EL (cell line): ENCODE measurements around the gene MNX1.

Source experiments
- DNase-seq: peaks from one replicate; pipeline ENCODE4 v3.0.0-alpha.2; 2016

The MNX1 gene

GRCh38 chr7:157001920-157002818, 8.3 kb downstream of the MNX1 start:
- DNase-seq, result no peak

- no peak for DNase-seq
These were observed 9.5 kb downstream of the MNX1 start for GRCh38 chr7:157000741-157001653.

GRCh38 chr7:156999958-157000726, 10.3 kb downstream of the MNX1 start:
- DNase-seq, result no peak

- no peak for DNase-seq
These were observed 11.2 kb downstream of the MNX1 start for GRCh38 chr7:156998988-156999957.

- no peak for DNase-seq
These were observed 16.0 kb downstream of the MNX1 start for GRCh38 chr7:156994417-156994816.

- no peak for DNase-seq
These were observed 16.6 kb downstream of the MNX1 start for GRCh38 chr7:156993925-156994235.

GRCh38 chr7:156993021-156993924, 17.2 kb downstream of the MNX1 start:
- DNase-seq, result no peak

GRCh38 chr7:156989766-156990535, 20.5 kb downstream of the MNX1 start:
- no peak for DNase-seq

- no peak for DNase-seq
These were observed 21.9 kb downstream of the MNX1 start for GRCh38 chr7:156988343-156989185.

GRCh38 chr7:156986378-156986777, 24.1 kb downstream of the MNX1 start:
- DNase-seq, result no peak

- DNase-seq, result no peak
These were observed 25.1 kb downstream of the MNX1 start for GRCh38 chr7:156985101-156985992.

GRCh38 chr7:156984174-156984891, 26.1 kb downstream of the MNX1 start:
- DNase-seq, result peak; percentile 34

- DNase-seq, result no peak
These were observed 30.8 kb downstream of the MNX1 start for GRCh38 chr7:156979711-156980110.

GRCh38 chr7:156979007-156979606, 31.4 kb downstream of the MNX1 start:
- DNase-seq, result no peak

GRCh38 chr7:156975620-156976019, 34.8 kb downstream of the MNX1 start:
- DNase-seq, result no peak

GRCh38 chr7:156969972-156970420, 40.5 kb downstream of the MNX1 start:
- peak; percentile 12 for DNase-seq

GRCh38 chr7:156968183-156968582, 42.3 kb downstream of the MNX1 start:
- no peak for DNase-seq
